HCT116 (cell line): ENCODE results near the gene ADAM15.

Experiments
- CTCF ChIP-seq, 3 experiments: fragments of 200-600 bp in 1 of 3; sonication (generic) in 1 of 3; IDR thresholded peaks in 2 of 3; conservative IDR thresholded peaks in 1 of 3; 2 replicates each; pipeline ENCODE4 v1.5.1; 2012 to 2017; ENCODE audit warnings: low read depth in 2 of 3, low read length in 2 of 3, antibody characterized with exemption in 1 of 3, borderline replicate concordance in 1 of 3, control low read depth in 1 of 3, mild to moderate bottlenecking in 1 of 3, mixed read lengths in 1 of 3, mixed run types in 1 of 3, moderate library complexity in 1 of 3; ENCODE audit not compliant: insufficient read depth in 1 of 3
- ELF1 ChIP-seq: IDR thresholded peaks from 2 replicates; pipeline ENCODE4 v1.6.1; 2012; ENCODE audit warnings: low read depth, borderline replicate concordance
- EZH2 ChIP-seq: fragments of 200-600 bp; sonication (generic); IDR thresholded peaks from 2 replicates; pipeline ENCODE4 v1.6.1; 2017; ENCODE audit warnings: antibody characterized with exemption, mixed run types
- EZH2phosphoT487 ChIP-seq: fragments of 200-600 bp; IDR thresholded peaks from 2 replicates; pipeline ENCODE4 v1.6.1; 2018; ENCODE audit warnings: antibody characterized with exemption, borderline replicate concordance
- POLR2A ChIP-seq: IDR thresholded peaks from 2 replicates; pipeline ENCODE4 v1.7.0; 2011; ENCODE audit warnings: borderline replicate concordance; ENCODE audit not compliant: insufficient read depth, insufficient read length; ENCODE audit errors: extremely low read depth
- POLR2AphosphoS5 ChIP-seq: IDR thresholded peaks from 2 replicates; pipeline ENCODE4 v1.6.1; 2011; ENCODE audit warnings: mild to moderate bottlenecking, low read depth, low read length, moderate library complexity
- RAD21 ChIP-seq: IDR thresholded peaks from 2 replicates; pipeline ENCODE4 v1.6.1; 2012; ENCODE audit warnings: low read depth, mild to moderate bottlenecking
- REST ChIP-seq: IDR thresholded peaks from 2 replicates; pipeline ENCODE4 v1.6.1; 2012; ENCODE audit warnings: low read depth
- SIN3A ChIP-seq: IDR thresholded peaks from 2 replicates; pipeline ENCODE4 v1.6.1; 2012; ENCODE audit warnings: low read depth
- SP1 ChIP-seq: IDR thresholded peaks from 2 replicates; pipeline ENCODE4 v1.6.1; 2012; ENCODE audit warnings: low read depth
- ZNF274 ChIP-seq: fragments of 200-500 bp; sonication (Bioruptor generic); IDR thresholded peaks from 2 replicates; pipeline ENCODE4 v1.6.1; 2014; ENCODE audit warnings: mild to moderate bottlenecking, low read depth, low read length, inconsistent platforms

GRCh38 chr1:155062151-155062686 is 11.1 kb downstream of the ADAM15 start:
- TF ChIP-seq CTCF (IDR thresholded peaks at IDR 0.05 in 2 of 3, conservative IDR thresholded peaks at IDR 0.05 in 1 of 3; ENCODE audit: borderline replicate concordance in 1 of 3, insufficient read depth in 1 of 3, low read depth in 2 of 3, low read length in 2 of 3) (no peak), POLR2A (no peak), EZH2 (no peak), POLR2AphosphoS5 (no peak), SIN3A (no peak), EZH2phosphoT487 (no peak), SP1 (no peak), RAD21 (no peak), REST (no peak), ELF1 (no peak), ZNF274 (no peak)
